ENCODE results near the gene HAUS5. TPM values are rescaled to one million over a fixed set of nuclear protein-coding genes. Genes with fewer than 3 reads are reported as not detected.
"Not testable (repeated sequence)": the region's sequence is repeated elsewhere in the genome, so short reads cannot be mapped to it uniquely, and the experiment has no call there.

Gene HAUS5
- total RNA-seq, 1 donor from 2014 or later, result 3.9 TPM

DNA sequence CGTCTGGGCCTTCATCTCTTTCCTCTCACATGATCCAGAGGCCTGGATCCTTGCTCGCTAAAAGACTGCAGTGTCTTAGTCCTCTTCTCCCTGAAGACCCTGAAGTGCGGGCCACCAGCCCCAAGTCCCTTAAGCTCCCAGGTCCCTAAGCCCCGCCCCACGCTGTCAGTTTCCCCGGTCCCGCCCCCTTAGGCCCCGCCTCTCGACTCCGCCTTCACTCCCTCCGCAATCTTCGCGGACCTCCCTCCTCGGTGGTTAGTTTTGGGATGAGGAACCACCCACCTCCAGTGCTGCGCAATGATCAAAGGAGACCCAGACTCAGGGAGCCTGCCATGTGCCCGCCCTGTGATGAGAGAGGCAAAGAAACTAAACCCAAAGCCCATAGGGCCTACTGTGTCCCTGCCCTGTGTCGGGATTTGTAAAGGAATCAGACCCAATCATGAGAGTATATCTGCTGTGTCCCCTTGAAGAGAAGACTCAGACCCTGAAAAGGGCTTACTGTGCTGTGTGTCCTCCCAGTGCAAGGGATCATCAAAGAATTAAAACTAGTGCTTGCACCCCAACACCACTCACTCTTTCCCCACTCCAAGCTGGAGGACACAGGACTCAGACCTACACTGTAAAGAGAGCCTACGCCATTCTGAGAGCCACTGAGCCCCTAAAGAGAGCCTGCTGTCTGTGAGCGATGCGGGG lies 32.6 kb downstream of the HAUS5 start:
- peak; percentile 42 for DNase-seq (ENCODE audit: low read depth)
- FAIRE-seq, result no peak
- Histone ChIP-seq H3K4me3 (ENCODE audit: low read depth, low read length) (peak overlapping the region; percentile 60), H3K36me3 (ENCODE audit: control insufficient read depth, insufficient read depth, low read length) (no peaks in the 10 kb centered on the region), H3K27me3 (ENCODE audit: control insufficient read depth, insufficient read depth, low read length) (no peaks in the 10 kb centered on the region)
- TF ChIP-seq, protein P1, sequence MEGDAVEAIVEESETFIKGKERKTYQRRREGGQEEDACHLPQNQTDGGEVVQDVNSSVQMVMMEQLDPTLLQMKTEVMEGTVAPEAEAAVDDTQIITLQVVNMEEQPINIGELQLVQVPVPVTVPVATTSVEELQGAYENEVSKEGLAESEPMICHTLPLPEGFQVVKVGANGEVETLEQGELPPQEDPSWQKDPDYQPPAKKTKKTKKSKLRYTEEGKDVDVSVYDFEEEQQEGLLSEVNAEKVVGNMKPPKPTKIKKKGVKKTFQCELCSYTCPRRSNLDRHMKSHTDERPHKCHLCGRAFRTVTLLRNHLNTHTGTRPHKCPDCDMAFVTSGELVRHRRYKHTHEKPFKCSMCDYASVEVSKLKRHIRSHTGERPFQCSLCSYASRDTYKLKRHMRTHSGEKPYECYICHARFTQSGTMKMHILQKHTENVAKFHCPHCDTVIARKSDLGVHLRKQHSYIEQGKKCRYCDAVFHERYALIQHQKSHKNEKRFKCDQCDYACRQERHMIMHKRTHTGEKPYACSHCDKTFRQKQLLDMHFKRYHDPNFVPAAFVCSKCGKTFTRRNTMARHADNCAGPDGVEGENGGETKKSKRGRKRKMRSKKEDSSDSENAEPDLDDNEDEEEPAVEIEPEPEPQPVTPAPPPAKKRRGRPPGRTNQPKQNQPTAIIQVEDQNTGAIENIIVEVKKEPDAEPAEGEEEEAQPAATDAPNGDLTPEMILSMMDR (IDR thresholded peaks at IDR 0.05; ENCODE audit: insufficient read depth, low read length, severe bottlenecking), result no peak

DNA sequence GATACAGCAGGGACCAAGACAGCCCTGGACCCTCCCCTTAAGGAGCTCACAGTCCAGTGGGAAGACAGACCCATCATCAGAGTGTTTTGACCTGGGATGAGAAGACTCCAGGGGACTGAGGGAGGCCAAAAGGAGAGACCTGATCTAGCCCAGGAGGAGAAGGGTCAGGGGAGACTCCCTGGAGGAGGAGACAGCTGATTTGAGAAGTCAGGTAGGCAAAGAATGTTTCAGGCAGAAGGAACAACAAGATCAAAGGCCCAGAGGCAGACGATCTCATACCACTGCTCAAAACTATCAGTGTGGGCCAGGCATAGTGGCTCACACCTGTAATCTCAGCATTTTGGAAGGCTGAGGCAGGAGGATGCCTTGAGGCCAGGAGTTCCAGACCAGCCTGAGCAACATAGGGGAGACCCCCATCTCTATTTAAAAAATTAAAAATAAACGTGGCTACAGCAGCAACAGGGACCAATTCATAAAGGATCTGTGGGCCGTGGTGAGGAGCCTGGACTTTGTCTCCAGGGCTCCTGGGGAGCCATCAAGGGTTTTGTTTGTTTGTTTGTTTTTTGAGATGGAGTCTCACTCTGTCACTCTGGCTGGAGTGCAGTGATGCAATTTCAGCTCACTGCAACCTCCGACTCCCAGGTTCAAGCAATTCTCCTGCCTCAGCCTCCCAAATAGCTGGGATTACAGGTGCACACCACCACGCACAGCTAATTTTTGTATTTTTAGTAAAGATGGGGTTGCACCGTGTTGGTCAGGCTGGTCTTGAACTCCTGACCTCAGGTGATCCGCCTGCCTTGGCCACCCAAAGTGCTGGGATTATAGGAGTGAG lies 33.4 kb downstream of the HAUS5 start:
- DNase-seq (ENCODE audit: low read depth) (no peak), FAIRE-seq (no peak)
- TF ChIP-seq, protein P1 (IDR thresholded peaks at IDR 0.05; ENCODE audit: insufficient read depth, low read length, severe bottlenecking), result no peak
- Histone ChIP-seq H3K27me3 (ENCODE audit: control insufficient read depth, insufficient read depth, low read length) (no peaks in the 10 kb centered on the region), H3K4me3 (ENCODE audit: low read depth, low read length) (no peak overlapping the region), H3K36me3 (ENCODE audit: control insufficient read depth, insufficient read depth, low read length) (peaks cover under 1% of the 10 kb centered on the region)

DNA sequence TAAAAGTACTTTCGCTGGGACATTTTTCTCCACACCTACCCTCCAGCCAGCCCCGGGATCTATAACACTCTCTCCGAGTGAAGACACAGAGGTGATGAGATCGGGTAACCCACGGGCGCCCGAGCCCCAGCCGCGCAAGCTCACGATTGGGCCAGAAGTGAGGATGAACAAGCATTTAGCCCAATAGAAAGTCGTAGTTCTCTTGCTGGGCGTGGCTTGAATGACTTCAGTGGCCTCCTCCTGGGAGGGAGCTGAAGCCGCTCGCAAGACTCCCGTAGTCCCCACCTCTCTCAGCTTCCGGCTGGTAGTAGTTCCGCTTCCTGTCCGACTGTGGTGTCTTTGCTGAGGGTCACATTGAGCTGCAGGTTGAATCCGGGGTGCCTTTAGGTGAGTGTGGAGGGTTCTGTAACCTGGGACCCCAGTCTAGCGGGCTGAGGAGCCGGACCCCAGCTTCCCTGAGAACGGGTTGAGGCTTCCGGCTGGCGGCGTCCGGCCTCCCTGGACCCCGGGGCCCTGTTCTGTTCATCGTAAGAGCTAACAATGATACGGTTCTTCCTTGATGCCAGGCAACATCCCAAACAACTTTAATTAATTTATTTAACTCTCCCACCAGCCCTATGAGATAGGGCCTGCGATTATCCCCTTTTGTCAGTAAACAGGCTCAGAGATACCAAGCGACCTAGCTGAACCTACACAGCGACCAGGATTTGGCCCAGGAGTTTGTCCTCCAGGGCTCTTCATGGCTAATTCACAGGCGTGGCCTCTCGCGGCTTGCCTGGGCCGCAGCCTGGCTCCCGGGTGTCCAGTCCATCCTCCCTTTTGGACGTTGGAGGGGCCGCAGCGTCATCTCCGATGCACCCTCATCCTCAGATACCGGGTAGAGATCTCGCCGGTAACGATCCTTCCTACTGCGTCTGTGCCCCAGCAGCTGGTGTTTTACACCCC lies 35.8 kb downstream of the HAUS5 start, which contains the start of gene COX6B1:
Gene COX6B1, plus strand, starts transcription at position 307 of the 945 bp plus-strand sequence. CDS start 2,921 bp downstream, outside the sequence.
- DNase-seq (ENCODE audit: low read depth), result peak; percentile 95
- H3K4me3 ChIP-seq (ENCODE audit: low read depth, low read length), result peak within 1 kb of the TSS; percentile 76
- H3K27me3 ChIP-seq (ENCODE audit: control insufficient read depth, insufficient read depth, low read length), result no peaks in the 10 kb centered on the region
- TF ChIP-seq, protein P1 (IDR thresholded peaks at IDR 0.05; ENCODE audit: insufficient read depth, low read length, severe bottlenecking), result no peak
- no peak for FAIRE-seq
- H3K36me3 ChIP-seq (ENCODE audit: control insufficient read depth, insufficient read depth, low read length), result peaks cover 2% of the 10 kb centered on the region

DNA sequence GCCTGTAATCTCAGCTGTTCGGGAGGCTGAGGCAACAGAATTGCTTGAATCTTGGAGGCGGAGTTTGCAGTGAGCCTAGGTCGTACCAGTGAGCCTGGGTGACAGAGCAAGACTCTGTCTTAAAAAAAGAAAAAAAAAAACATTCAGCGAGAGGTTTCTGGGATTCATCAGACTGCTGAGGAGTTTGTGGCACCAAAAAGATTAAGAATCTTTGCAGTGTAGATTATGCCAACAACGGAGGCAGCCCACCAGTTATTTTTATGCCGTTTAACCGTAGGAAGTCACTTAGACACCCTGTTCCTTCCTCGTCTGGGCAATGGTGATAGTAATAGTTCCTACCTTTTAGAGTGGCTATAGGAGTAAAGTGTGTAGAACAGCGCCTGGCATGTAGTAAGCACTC lies 38.0 kb downstream of the HAUS5 start:
- TF ChIP-seq, protein P1 (IDR thresholded peaks at IDR 0.05; ENCODE audit: insufficient read depth, low read length, severe bottlenecking), result no peak
- no peak for FAIRE-seq
- H3K4me3 ChIP-seq (ENCODE audit: low read depth, low read length), result no peak overlapping the region
- H3K36me3 ChIP-seq (ENCODE audit: control insufficient read depth, insufficient read depth, low read length), result peaks cover 8% of the 10 kb centered on the region
- H3K27me3 ChIP-seq (ENCODE audit: control insufficient read depth, insufficient read depth, low read length), result no peaks in the 10 kb centered on the region
- no peak for DNase-seq (ENCODE audit: low read depth)

DNA sequence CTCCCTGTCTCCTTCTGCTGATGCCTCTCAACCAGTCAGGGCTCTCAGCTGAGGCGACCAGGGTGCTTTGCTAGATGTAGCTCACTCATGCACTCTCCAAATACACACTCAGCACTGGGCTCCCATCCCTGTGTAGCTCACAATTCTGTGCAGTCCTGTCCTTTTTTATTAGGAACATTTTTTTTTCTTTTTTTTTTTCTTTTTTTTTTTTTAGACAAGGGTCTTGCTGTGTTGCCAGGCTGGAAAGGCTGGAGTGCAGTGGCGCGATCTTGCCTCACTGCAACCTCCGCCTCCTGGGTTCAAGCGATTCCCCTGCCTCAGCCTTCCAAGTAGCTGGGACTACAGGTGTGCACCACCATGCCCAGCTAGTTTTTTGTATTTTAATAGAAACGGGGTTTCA lies 42.3 kb downstream of the HAUS5 start:
- FAIRE-seq; H3K27me3 ChIP-seq (ENCODE audit: control insufficient read depth, insufficient read depth, low read length); H3K4me3 ChIP-seq (ENCODE audit: low read depth, low read length); DNase-seq (ENCODE audit: low read depth): not testable (repeated sequence)
- H3K36me3 ChIP-seq (ENCODE audit: control insufficient read depth, insufficient read depth, low read length), result peaks cover 18% of the 10 kb centered on the region

Data from bronchial epithelial cell (primary cell).